ENCODE data around the gene TCEA2.

TCEA2 gene

GRCh38 chr20:64067005-64067632, 4.1 kb downstream of the TCEA2 start:
- no peak for DNase-seq

- no peak for DNase-seq
Observed at GRCh38 chr20:64067733-64068307, 4.8 kb downstream of the TCEA2 start.

- no peak for DNase-seq
Observed at GRCh38 chr20:64068386-64069208, 5.6 kb downstream of the TCEA2 start.

GRCh38 chr20:64069209-64069613, 6.2 kb downstream of the TCEA2 start:
- DNase-seq: no peak

GRCh38 chr20:64069614-64070243, 6.7 kb downstream of the TCEA2 start:
- DNase-seq: no peak

- no peak for DNase-seq
Observed at GRCh38 chr20:64070244-64070993, 7.4 kb downstream of the TCEA2 start.

GRCh38 chr20:64071341-64072332, 8.6 kb downstream of the TCEA2 start:
- no peak for DNase-seq

GRCh38 chr20:64072498-64073063, 9.6 kb downstream of the TCEA2 start:
- no peak for DNase-seq

GRCh38 chr20:64073476-64074183, 10.6 kb downstream of the TCEA2 start:
- DNase-seq: no peak

GRCh38 chr20:64074184-64074789, 11.3 kb downstream of the TCEA2 start:
- no peak for DNase-seq

- no peak for DNase-seq
Observed at GRCh38 chr20:64074963-64075362, 12.0 kb downstream of the TCEA2 start.

GRCh38 chr20:64075556-64075955, 12.6 kb downstream of the TCEA2 start:
- no peak for DNase-seq

- DNase-seq: no peak
Observed at GRCh38 chr20:64076061-64076997, 13.3 kb downstream of the TCEA2 start.

GRCh38 chr20:64077094-64077493, 14.1 kb downstream of the TCEA2 start:
- no peak for DNase-seq

GRCh38 chr20:64077541-64077875, 14.5 kb downstream of the TCEA2 start:
- DNase-seq: no peak

GRCh38 chr20:64077876-64078551, 15.0 kb downstream of the TCEA2 start:
- peak; percentile 60 for DNase-seq

GRCh38 chr20:64078934-64079272, 15.9 kb downstream of the TCEA2 start:
- DNase-seq: no peak

GRCh38 chr20:64079273-64080012, 16.4 kb downstream of the TCEA2 start, which contains the start of gene RGS19:
RGS19 (minus strand) TSS chr20:64079518; CDS start chr20:64076886, 2,632 bp downstream.
- peak; percentile 64 for DNase-seq

All from activated CD4-positive, alpha-beta T cell treated with anti-CD3 and anti-CD28 coated beads, Interleukin-2, amount 50 U/mL, for 1 hour (primary cell).